ENCODE data around the gene CDH13. TPM values are rescaled to one million over a fixed set of nuclear protein-coding genes. Genes with fewer than 3 reads are reported as not detected.

Gene CDH13
- total and polyA plus RNA-seq, 9 of the 15 experiments (the other 6 are each of a cell fraction or from before 2014, with no cell fraction given) = 0.03 TPM; not detected in 8

- Histone ChIP-seq H3K4me1 (replicated peaks in 1 of 2; ENCODE audit: control insufficient read depth in 2 of 2, insufficient read depth in 2 of 2, low read length in 2 of 2) (no peaks in the 10 kb centered on the region), H2AFZ (ENCODE audit: low read depth, low read length) (no peak overlapping the region), H3K9ac (ENCODE audit: insufficient read depth in 1 of 2, low read depth in 2 of 2, low read length in 2 of 2) (no peak overlapping the region), H3K36me3 (ENCODE audit: control insufficient read depth, insufficient read depth, low read length) (no peaks in the 10 kb centered on the region), H3K27ac (ENCODE audit: extremely low read depth, low read depth, low read length) (no peak overlapping the region), H3K4me3 (no peak overlapping the region), H3K9me1 (ENCODE audit: control insufficient read depth, insufficient read depth, low read length) (no peaks in the 10 kb centered on the region), H3K79me2 (ENCODE audit: control insufficient read depth, insufficient read depth, low read length) (no peaks in the 10 kb centered on the region), H3K27me3 (ENCODE audit: control insufficient read depth in 2 of 2, insufficient read depth in 2 of 2, low read length in 2 of 2) (peaks cover 0 to 15% of the 10 kb centered on the region in 2 experiments; a peak in 1 of 5 replicates), H3K9me3 (replicated peaks; ENCODE audit: control insufficient read depth, insufficient read depth, low read depth, low read length) (no peaks in the 10 kb centered on the region), H3K4me2 (ENCODE audit: insufficient read depth, low read length) (no peak overlapping the region), H4K20me1 (replicated peaks; ENCODE audit: control insufficient read depth, insufficient read depth, low read length) (no peaks in the 10 kb centered on the region)
- in situ Hi-C loops (cut with MboI) (no loop called here), intact Hi-C loops (cut with micrococcal nuclease) (no loop called here)
- BruUV-seq (replicated peaks) = no TSS peak
- TF ChIP-seq COPS2 (conservative IDR thresholded peaks at IDR 0.05) (no peak), NR4A1 (CRISPR knock-in tag; IDR thresholded peaks at IDR 0.05) (no peak), NR4A1 (tag; IDR thresholded peaks at IDR 0.05) (no peak), POLR2B (IDR thresholded peaks at IDR 0.05; ENCODE audit: low read depth, partially characterized antibody) (no peak), ARID1B (IDR thresholded peaks at IDR 0.05) (no peak), ZBTB7A (IDR thresholded peaks at IDR 0.05; ENCODE audit: borderline replicate concordance, control insufficient read depth, low read depth, low read length) (no peak), LCOR (CRISPR knock-in tag; IDR thresholded peaks at IDR 0.05) (no peak), BRD9 (IDR thresholded peaks at IDR 0.05; ENCODE audit: low read depth, partially characterized antibody) (no peak), MBD2 (IDR thresholded peaks at IDR 0.05; ENCODE audit: borderline replicate concordance, low read depth) (no peak), MLX (CRISPR knock-in tag; conservative IDR thresholded peaks at IDR 0.05) (no peak), ZNF431 (CRISPR knock-in tag; IDR thresholded peaks at IDR 0.05) (no peak), NR2C1 (IDR thresholded peaks at IDR 0.05) (no peak), NR2C1 (tag; IDR thresholded peaks at IDR 0.05) (no peak), TRIM28 (IDR thresholded peaks at IDR 0.05) (no peak), GTF2F1 (IDR thresholded peaks at IDR 0.05; ENCODE audit: low read depth, low read length) (no peak), ZNF3 (CRISPR knock-in tag; IDR thresholded peaks at IDR 0.05) (no peak), DNMT1 (IDR thresholded peaks at IDR 0.05) (no peak), MTA3 (IDR thresholded peaks at IDR 0.05; ENCODE audit: borderline replicate concordance) (no peak), ZNF695 (CRISPR knock-in tag; IDR thresholded peaks at IDR 0.05) (no peak)
- TF ChIP-seq, protein P1, sequence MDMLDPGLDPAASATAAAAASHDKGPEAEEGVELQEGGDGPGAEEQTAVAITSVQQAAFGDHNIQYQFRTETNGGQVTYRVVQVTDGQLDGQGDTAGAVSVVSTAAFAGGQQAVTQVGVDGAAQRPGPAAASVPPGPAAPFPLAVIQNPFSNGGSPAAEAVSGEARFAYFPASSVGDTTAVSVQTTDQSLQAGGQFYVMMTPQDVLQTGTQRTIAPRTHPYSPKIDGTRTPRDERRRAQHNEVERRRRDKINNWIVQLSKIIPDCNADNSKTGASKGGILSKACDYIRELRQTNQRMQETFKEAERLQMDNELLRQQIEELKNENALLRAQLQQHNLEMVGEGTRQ (CRISPR knock-in tag; IDR thresholded peaks at IDR 0.05) = no peak
- TF ChIP-seq, protein P2, sequence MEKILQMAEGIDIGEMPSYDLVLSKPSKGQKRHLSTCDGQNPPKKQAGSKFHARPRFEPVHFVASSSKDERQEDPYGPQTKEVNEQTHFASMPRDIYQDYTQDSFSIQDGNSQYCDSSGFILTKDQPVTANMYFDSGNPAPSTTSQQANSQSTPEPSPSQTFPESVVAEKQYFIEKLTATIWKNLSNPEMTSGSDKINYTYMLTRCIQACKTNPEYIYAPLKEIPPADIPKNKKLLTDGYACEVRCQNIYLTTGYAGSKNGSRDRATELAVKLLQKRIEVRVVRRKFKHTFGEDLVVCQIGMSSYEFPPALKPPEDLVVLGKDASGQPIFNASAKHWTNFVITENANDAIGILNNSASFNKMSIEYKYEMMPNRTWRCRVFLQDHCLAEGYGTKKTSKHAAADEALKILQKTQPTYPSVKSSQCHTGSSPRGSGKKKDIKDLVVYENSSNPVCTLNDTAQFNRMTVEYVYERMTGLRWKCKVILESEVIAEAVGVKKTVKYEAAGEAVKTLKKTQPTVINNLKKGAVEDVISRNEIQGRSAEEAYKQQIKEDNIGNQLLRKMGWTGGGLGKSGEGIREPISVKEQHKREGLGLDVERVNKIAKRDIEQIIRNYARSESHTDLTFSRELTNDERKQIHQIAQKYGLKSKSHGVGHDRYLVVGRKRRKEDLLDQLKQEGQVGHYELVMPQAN (IDR thresholded peaks at IDR 0.05; ENCODE audit: borderline replicate concordance) = no peak
- TF ChIP-seq, protein P3, sequence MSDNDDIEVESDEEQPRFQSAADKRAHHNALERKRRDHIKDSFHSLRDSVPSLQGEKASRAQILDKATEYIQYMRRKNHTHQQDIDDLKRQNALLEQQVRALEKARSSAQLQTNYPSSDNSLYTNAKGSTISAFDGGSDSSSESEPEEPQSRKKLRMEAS (CRISPR knock-in tag; IDR thresholded peaks at IDR 0.05) = no peak
- WGBS (ENCODE audit: insufficient coverage, low coverage, missing lambda C conversion rate) = under 1% methylated on average over 8 of the region's 8 CpGs
- ATAC-seq (no peak), DNase-seq (ENCODE audit: extremely low read depth in 1 of 4, low spot score in 3 of 4) (no peak), FAIRE-seq (no peak)
- ChIA-PET CTCF (ENCODE audit: low intra/inter-chr PET ratio) (no interaction called here), POLR2A (interaction anchor here (0.5 to 0.6 kb wide), 2 partner anchors 40 to 65 kb away, joined by 3 to 4 read pairs; no protein-coding TSS in a partner anchor)
Measured at GRCh38 chr16:83685615-83686165, 1058.9 kb downstream of the CDH13 start.

Data from K562 (cell line).